Amniotic epithelial cell (primary cell): Measurements from ENCODE around the gene GPR31.

Experiments used
- DNase-seq: peaks from one replicate; pipeline ENCODE4 v3.0.0-alpha.2; 2010; ENCODE audit warnings: low read depth

The GPR31 gene

DNA sequence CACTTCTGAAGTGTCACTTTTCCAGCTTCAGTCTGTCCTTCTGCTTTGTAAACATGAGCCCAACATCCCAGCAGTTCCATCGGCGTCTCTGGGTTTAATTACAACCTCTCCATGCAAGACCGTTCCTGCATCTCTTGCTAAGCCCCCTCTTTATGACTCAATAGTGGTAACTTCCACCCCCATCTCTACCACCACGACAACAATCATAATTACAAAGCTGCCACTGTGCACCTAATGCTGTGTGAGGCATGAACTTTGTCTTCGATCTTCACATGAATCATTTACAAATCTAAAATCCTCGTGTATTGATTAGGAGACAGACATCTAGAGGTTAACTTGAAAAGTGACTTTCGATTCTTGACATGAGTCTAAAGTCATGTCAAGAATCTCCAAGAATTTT, 39.8 kb downstream of the GPR31 start:
- no peak for DNase-seq

GRCh38 chr6:167116838-167117228, 40.9 kb downstream of the GPR31 start:
- no peak for DNase-seq

GRCh38 chr6:167116109-167116837, 41.5 kb downstream of the GPR31 start:
- DNase-seq: peak; percentile 1

GRCh38 chr6:167115054-167115453, 42.7 kb downstream of the GPR31 start:
- no peak for DNase-seq

DNA sequence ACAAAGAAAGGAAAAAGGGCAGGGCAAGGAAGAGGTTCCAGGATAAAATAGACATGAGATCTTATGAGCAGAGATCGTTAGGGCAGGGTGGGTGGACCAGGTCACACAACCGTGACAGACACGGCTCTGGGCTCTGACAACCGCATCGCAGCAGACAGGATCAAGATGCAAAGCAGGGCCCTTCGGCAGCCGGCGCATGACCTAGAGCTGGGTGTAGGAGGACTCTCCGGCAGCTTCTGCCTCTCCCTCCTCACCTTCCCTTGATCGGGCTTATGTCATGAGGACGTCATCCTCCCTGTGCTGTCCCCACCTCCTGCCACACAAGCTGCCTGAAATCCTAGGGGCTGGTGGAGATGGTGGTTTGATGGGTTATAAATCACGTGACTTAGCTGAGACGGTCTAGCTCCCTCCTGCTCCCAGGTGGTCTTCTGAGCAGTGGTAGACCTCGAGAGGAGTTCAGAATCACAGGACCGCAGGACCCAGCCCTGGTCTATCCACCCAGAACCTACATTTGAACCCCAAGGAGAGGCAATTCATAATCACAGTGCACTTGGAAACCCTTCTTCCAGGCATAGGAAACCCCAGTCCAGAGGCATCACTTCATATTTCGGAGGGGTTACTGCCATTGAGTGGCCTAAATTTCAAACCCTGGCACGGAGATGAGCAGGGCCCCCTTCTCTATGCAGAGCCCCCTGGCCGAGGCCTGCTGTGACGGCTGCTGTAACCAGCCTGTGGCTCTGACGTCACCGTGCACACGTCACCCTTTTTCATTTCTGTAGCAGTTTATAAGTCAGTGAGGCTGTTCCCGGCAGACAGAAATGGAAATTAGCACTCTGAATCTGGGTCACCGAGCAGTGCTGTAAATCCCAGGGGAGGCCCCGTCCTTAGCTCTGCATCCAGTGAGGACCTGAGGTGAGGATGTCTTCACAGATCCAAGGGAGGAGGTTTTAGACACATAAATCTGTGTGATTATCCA, 43.6 kb downstream of the GPR31 start:
- no peak for DNase-seq

- no peak for DNase-seq
Observed at GRCh38 chr6:167113047-167113754, 44.6 kb downstream of the GPR31 start.

DNA sequence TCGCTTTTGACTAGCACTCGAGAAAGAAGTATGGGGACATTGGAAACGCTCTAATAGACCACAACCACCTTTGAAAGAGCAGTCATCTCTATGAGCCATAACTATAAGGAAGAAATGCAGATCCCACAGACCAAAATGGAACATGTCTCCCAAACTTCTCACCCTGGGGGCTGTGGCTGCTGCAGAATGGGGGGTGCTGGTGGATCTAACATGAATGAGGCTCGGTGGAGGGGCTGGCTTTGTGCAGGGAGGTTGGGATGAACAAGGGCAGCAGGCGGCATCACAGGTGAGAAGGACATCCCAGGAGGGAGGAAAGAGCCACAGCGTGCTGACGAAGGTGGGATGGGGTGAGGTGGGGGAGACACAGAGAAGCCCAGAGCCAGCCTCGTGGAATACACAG, 45.4 kb downstream of the GPR31 start:
- DNase-seq: no peak

DNA sequence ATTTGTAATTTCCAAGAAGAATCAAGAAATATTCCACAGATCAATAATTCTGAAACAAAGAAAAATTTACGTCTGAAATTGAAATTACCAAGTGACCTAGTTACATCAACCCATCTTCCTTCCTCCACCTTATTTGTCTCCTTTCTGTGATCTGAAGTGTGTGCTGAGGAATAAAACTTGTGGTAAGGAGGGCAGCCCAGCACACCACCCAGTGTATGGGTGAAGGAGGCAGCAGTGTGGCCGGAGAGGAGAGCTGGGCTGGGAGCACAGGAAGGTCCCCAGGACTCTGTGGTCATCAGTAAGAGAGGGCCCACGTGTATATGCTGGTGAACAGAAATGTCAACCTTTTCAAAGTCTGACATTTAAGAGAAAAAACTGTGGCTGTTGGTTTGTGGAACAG, 46.2 kb downstream of the GPR31 start:
- no peak for DNase-seq

GRCh38 chr6:167109651-167110050, 48.1 kb downstream of the GPR31 start:
- no peak for DNase-seq

DNA sequence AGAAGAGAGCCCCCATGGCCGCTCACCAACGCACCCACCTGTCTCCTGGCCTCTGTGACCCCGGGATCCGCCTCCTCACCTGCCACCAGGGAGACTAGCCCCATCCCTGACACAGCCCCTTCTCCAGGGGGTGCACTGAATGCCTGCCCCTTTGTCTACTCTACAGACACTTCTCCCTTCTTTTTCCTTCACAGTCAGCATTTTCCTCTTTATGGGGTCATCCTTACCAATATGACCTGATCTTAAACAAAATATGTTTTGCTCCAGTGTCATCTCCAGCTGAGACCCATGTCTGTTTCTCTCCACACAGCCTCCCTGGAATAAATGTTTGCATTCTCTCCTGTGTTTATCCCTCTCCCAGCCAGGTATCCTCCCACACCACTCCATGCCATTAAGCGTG, 49.5 kb downstream of the GPR31 start:
- DNase-seq: no peak

DNA sequence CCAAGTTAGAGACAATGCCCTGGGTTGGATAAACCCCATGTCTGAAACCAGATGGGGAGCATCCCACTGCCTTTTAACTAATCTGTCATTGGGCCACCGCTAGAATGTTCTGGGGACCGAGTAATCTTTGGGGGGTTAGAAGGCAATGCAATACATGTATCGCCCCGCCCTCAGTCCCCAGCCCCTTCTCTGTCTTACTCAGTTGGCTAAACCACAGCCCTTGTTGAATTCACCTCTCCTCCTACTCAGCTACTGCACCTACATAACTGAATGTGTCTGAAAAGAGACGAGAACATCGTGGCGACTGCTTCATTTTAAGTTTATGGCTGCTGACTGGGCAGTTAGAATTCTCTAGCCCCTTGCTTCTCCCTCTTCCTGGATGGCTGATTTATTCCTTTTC, 50.0 kb downstream of the GPR31 start:
- no peak for DNase-seq

GRCh38 chr6:167106406-167106805, 51.4 kb downstream of the GPR31 start:
- DNase-seq: no peak
